Ishikawa (cell line): ENCODE measurements around the gene ZDHHC7.

Experiments used
- CEBPB ChIP-seq: IDR thresholded peaks from 2 replicates; pipeline ENCODE4 v1.6.1; 2012
- CREB1 ChIP-seq: IDR thresholded peaks from 2 replicates; pipeline ENCODE4 v1.6.1; 2012; ENCODE audit warnings: low read depth
- EP300 ChIP-seq: IDR thresholded peaks from 2 replicates; pipeline ENCODE4 v1.6.1; 2012; ENCODE audit warnings: borderline replicate concordance
- RAD21 ChIP-seq: IDR thresholded peaks from 2 replicates; pipeline ENCODE4 v1.6.1; 2012; ENCODE audit warnings: low read depth
- REST ChIP-seq: IDR thresholded peaks from 2 replicates; pipeline ENCODE4 v1.6.1; 2012; ENCODE audit warnings: low read depth, mild to moderate bottlenecking
- TEAD4 ChIP-seq: IDR thresholded peaks from 2 replicates; pipeline ENCODE4 v1.6.1; 2012

- TF ChIP-seq EP300 (no peak), CEBPB (no peak), REST (no peak), CREB1 (no peak), TEAD4 (no peak), RAD21 (no peak)
These were observed 44.3 kb upstream of the ZDHHC7 start for GRCh38 chr16:85055493-85056210.
